ENCODE results near the gene NYAP1.

NYAP1 gene

GRCh38 chr7:100509231-100509630 is 25.5 kb downstream of the NYAP1 start:
- Histone ChIP-seq H2BK5ac (ENCODE audit: low read depth, low read length, poor library complexity, severe bottlenecking) (no peak overlapping the region), H3K4me1 (ENCODE audit: control insufficient read depth, insufficient read depth, low read depth, low read length) (peaks cover 3% of the 10 kb centered on the region), H3K14ac (ENCODE audit: low read length in 2 of 2) (no peak overlapping the region), H2AFZ (ENCODE audit: low read depth, low read length) (no peak overlapping the region), H2BK120ac (ENCODE audit: low read depth, low read length) (no peak overlapping the region), H3K4me2 (ENCODE audit: low read length, poor library complexity, severe bottlenecking) (no peak overlapping the region), H4K91ac (ENCODE audit: low read length) (no peak overlapping the region), H3K36me3 (ENCODE audit: control insufficient read depth in 1 of 2, insufficient read depth in 2 of 2, low read depth in 1 of 2, low read length in 2 of 2) (no peaks in the 10 kb centered on the region), H3K4ac (ENCODE audit: low read depth in 1 of 2, low read length in 2 of 2) (no peak overlapping the region), H3K23ac (ENCODE audit: low read length in 2 of 2) (no peak overlapping the region), H3K4me3 (ENCODE audit: insufficient read depth in 1 of 2, low read depth in 1 of 2, low read length in 2 of 2) (peak overlapping the region in 1 of 2 experiments; percentile 30), H3K79me1 (replicated peaks; ENCODE audit: low read length, poor library complexity, severe bottlenecking) (no peaks in the 10 kb centered on the region), H4K8ac (ENCODE audit: low read length) (no peak overlapping the region), H2BK15ac (ENCODE audit: low read depth, poor library complexity, severe bottlenecking) (peak overlapping the region; percentile 7), H3K9me3 (ENCODE audit: control insufficient read depth, low read length) (no peaks in the 10 kb centered on the region), H3K27me3 (ENCODE audit: control insufficient read depth in 1 of 2, insufficient read depth in 1 of 2, low read length in 2 of 2) (peaks cover 0 to 11% of the 10 kb centered on the region in 2 experiments), H3K27ac (ENCODE audit: low read length, poor library complexity, severe bottlenecking) (no peak overlapping the region), H3K18ac (ENCODE audit: low read depth in 1 of 2, low read length in 2 of 2) (no peak overlapping the region), H2AK5ac (ENCODE audit: low read length, severe bottlenecking) (no peak overlapping the region), H3K9ac (ENCODE audit: low read length) (no peak overlapping the region), H2BK12ac (ENCODE audit: low read length in 2 of 2) (no peak overlapping the region)
- 90% methylated on average over 15 of the region's 15 CpGs for WGBS
- DNase-seq, result no peak

GRCh38 chr7:100510437-100511239 is 26.9 kb downstream of the NYAP1 start:
- no peak overlapping the region for H4K8ac ChIP-seq (ENCODE audit: low read length)
- no peaks in the 10 kb centered on the region for H3K36me3 ChIP-seq (ENCODE audit: control insufficient read depth in 1 of 2, insufficient read depth in 2 of 2, low read depth in 1 of 2, low read length in 2 of 2)
- no peak overlapping the region for H2BK5ac ChIP-seq (ENCODE audit: low read depth, low read length, poor library complexity, severe bottlenecking)
- H3K4me2 ChIP-seq (ENCODE audit: low read length, poor library complexity, severe bottlenecking), result no peak overlapping the region
- H3K9me3 ChIP-seq (ENCODE audit: control insufficient read depth, low read length), result no peaks in the 10 kb centered on the region
- no peak overlapping the region for H2BK120ac ChIP-seq (ENCODE audit: low read depth, low read length)
- H2AK5ac ChIP-seq (ENCODE audit: low read length, severe bottlenecking), result no peak overlapping the region
- H3K18ac ChIP-seq (ENCODE audit: low read depth in 1 of 2, low read length in 2 of 2), result no peak overlapping the region
- no peak overlapping the region for H2AFZ ChIP-seq (ENCODE audit: low read depth, low read length)
- H3K4me1 ChIP-seq (ENCODE audit: control insufficient read depth, insufficient read depth, low read depth, low read length), result peaks cover 3% of the 10 kb centered on the region
- no peak overlapping the region for H4K91ac ChIP-seq (ENCODE audit: low read length)
- H2BK15ac ChIP-seq (ENCODE audit: low read depth, poor library complexity, severe bottlenecking), result no peak overlapping the region
- no peak overlapping the region for H3K9ac ChIP-seq (ENCODE audit: low read length)
- no peak overlapping the region for H3K4ac ChIP-seq (ENCODE audit: low read depth in 1 of 2, low read length in 2 of 2)
- DNase-seq, result no peak
- peaks cover 0 to 11% of the 10 kb centered on the region in 2 experiments for H3K27me3 ChIP-seq (ENCODE audit: control insufficient read depth in 1 of 2, insufficient read depth in 1 of 2, low read length in 2 of 2)
- no peak overlapping the region for H3K14ac ChIP-seq (ENCODE audit: low read length in 2 of 2)
- H3K27ac ChIP-seq (ENCODE audit: low read length, poor library complexity, severe bottlenecking), result no peak overlapping the region
- no peak overlapping the region for H3K23ac ChIP-seq (ENCODE audit: low read length in 2 of 2)
- 93% methylated on average over 8 of the region's 9 CpGs for WGBS
- H2BK12ac ChIP-seq (ENCODE audit: low read length in 2 of 2), result no peak overlapping the region
- no peak overlapping the region for H3K4me3 ChIP-seq (ENCODE audit: insufficient read depth in 1 of 2, low read depth in 1 of 2, low read length in 2 of 2)
- no peaks in the 10 kb centered on the region for H3K79me1 ChIP-seq (replicated peaks; ENCODE audit: low read length, poor library complexity, severe bottlenecking)

DNA sequence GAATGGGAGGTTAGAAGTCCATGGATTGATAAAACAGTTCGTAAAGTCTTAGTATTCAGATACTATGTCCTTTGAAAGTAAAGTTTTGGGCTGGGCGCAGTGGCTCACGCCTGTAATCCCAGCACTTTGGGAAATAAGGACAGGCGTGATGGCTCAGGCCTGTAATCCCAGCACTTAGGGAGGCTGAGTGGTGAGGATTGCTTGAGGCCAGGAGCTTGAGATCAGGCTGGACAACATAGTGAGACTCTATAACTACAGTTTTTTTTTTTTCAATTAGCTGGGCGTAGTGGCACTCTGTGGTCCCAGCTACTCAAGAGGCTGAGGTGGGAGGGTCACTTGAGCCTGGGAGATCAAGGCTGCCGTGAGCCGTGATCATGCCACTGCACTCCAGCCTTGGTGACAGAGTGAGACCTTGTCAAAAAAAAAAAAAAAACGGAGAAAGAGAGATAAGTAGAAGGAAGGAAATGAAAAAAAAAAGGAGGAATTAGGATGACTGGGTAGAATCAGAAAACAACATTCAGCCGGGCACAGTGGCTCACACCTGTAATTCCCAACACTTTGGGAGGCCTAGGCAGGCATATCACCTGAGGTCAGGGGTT is 29.6 kb downstream of the NYAP1 start:
- 91% methylated on average over 9 of the region's 9 CpGs for WGBS
- H2BK12ac ChIP-seq (ENCODE audit: low read length in 2 of 2), result no peak overlapping the region
- H3K27me3 ChIP-seq (ENCODE audit: control insufficient read depth in 1 of 2, insufficient read depth in 1 of 2, low read length in 2 of 2), result peaks cover 0 to 6% of the 10 kb centered on the region in 2 experiments
- no peak overlapping the region for H3K23ac ChIP-seq (ENCODE audit: low read length in 2 of 2)
- DNase-seq, result no peak
- no peak overlapping the region for H2BK5ac ChIP-seq (ENCODE audit: low read depth, low read length, poor library complexity, severe bottlenecking)
- no peak overlapping the region for H2BK120ac ChIP-seq (ENCODE audit: low read depth, low read length)
- no peak overlapping the region for H3K4ac ChIP-seq (ENCODE audit: low read depth in 1 of 2, low read length in 2 of 2)
- no peak overlapping the region for H3K14ac ChIP-seq (ENCODE audit: low read length in 2 of 2)
- no peak overlapping the region for H2AFZ ChIP-seq (ENCODE audit: low read depth, low read length)
- H4K8ac ChIP-seq (ENCODE audit: low read length), result no peak overlapping the region
- H3K9ac ChIP-seq (ENCODE audit: low read length), result no peak overlapping the region
- H2BK15ac ChIP-seq (ENCODE audit: low read depth, poor library complexity, severe bottlenecking), result no peak overlapping the region
- H3K79me1 ChIP-seq (replicated peaks; ENCODE audit: low read length, poor library complexity, severe bottlenecking), result no peaks in the 10 kb centered on the region
- H3K4me2 ChIP-seq (ENCODE audit: low read length, poor library complexity, severe bottlenecking), result no peak overlapping the region
- H3K4me3 ChIP-seq (ENCODE audit: insufficient read depth in 1 of 2, low read depth in 1 of 2, low read length in 2 of 2), result no peak overlapping the region
- no peak overlapping the region for H3K27ac ChIP-seq (ENCODE audit: low read length, poor library complexity, severe bottlenecking)
- H4K91ac ChIP-seq (ENCODE audit: low read length), result no peak overlapping the region
- no peak overlapping the region for H2AK5ac ChIP-seq (ENCODE audit: low read length, severe bottlenecking)
- H3K36me3 ChIP-seq (ENCODE audit: control insufficient read depth in 1 of 2, insufficient read depth in 2 of 2, low read depth in 1 of 2, low read length in 2 of 2), result no peaks in the 10 kb centered on the region
- H3K18ac ChIP-seq (ENCODE audit: low read depth in 1 of 2, low read length in 2 of 2), result no peak overlapping the region
- H3K9me3 ChIP-seq (ENCODE audit: control insufficient read depth, low read length), result no peaks in the 10 kb centered on the region
- peaks cover 5% of the 10 kb centered on the region for H3K4me1 ChIP-seq (ENCODE audit: control insufficient read depth, insufficient read depth, low read depth, low read length)

- DNase-seq, result peak; percentile 65
- Histone ChIP-seq H2AK5ac (ENCODE audit: low read length, severe bottlenecking) (no peak overlapping the region), H3K18ac (ENCODE audit: low read depth in 1 of 2, low read length in 2 of 2) (no peak overlapping the region), H2BK12ac (ENCODE audit: low read length in 2 of 2) (no peak overlapping the region), H3K4me1 (ENCODE audit: control insufficient read depth, insufficient read depth, low read depth, low read length) (peaks cover 3% of the 10 kb centered on the region), H2BK5ac (ENCODE audit: low read depth, low read length, poor library complexity, severe bottlenecking) (no peak overlapping the region), H3K4me3 (ENCODE audit: insufficient read depth in 1 of 2, low read depth in 1 of 2, low read length in 2 of 2) (no peak overlapping the region), H2BK120ac (ENCODE audit: low read depth, low read length) (no peak overlapping the region), H3K79me1 (replicated peaks; ENCODE audit: low read length, poor library complexity, severe bottlenecking) (no peaks in the 10 kb centered on the region), H2AFZ (ENCODE audit: low read depth, low read length) (no peak overlapping the region), H3K4me2 (ENCODE audit: low read length, poor library complexity, severe bottlenecking) (no peak overlapping the region), H4K8ac (ENCODE audit: low read length) (no peak overlapping the region), H3K23ac (ENCODE audit: low read length in 2 of 2) (no peak overlapping the region), H3K27ac (ENCODE audit: low read length, poor library complexity, severe bottlenecking) (no peak overlapping the region), H3K4ac (ENCODE audit: low read depth in 1 of 2, low read length in 2 of 2) (no peak overlapping the region), H3K36me3 (ENCODE audit: control insufficient read depth in 1 of 2, insufficient read depth in 2 of 2, low read depth in 1 of 2, low read length in 2 of 2) (no peaks in the 10 kb centered on the region), H3K27me3 (ENCODE audit: control insufficient read depth in 1 of 2, insufficient read depth in 1 of 2, low read length in 2 of 2) (no peaks in the 10 kb centered on the region), H2BK15ac (ENCODE audit: low read depth, poor library complexity, severe bottlenecking) (no peak overlapping the region), H3K14ac (ENCODE audit: low read length in 2 of 2) (no peak overlapping the region), H3K9ac (ENCODE audit: low read length) (peak overlapping the region; percentile 70), H4K91ac (ENCODE audit: low read length) (no peak overlapping the region), H3K9me3 (ENCODE audit: control insufficient read depth, low read length) (no peaks in the 10 kb centered on the region)
- WGBS, result 5% methylated on average over 2 of the region's 2 CpGs
Measured at GRCh38 chr7:100515072-100515532, 31.4 kb downstream of the NYAP1 start.

Measured in mesenchymal stem cell (in vitro differentiated cells and primary cell).